GM12878 (cell line): Measurements from ENCODE around the gene LRP1B. TPM values are rescaled to one million over a fixed set of nuclear protein-coding genes. Genes with fewer than 3 reads are reported as not detected.

ENCODE experiments used
- ATAC-seq: fragments of 200-7000 bp; cut with Tn5 transposase; 3 replicates; pipeline ENCODE4 v1.9.1; 2020; ENCODE audit warnings: mild to moderate bottlenecking, moderate library complexity
- BruUV-seq: library from RNA; stranded (reverse); fragments of 400-500 nt; replicated peaks from 2 replicates; lab custom pipeline; 2021; lab: Mats Ljungman, UMichigan
- CTCF ChIA-PET: fragments of 300-600 bp; sonication (Branson Sonifier 250); formaldehyde crosslinking; extraction: SDS; loops from one replicate; lab custom pipeline; 2021; ENCODE audit warnings: inconsistent platforms; lab: Yijun Ruan, JAX
- POLR2A ChIA-PET: fragments of 350-600 bp; formaldehyde crosslinking; extraction: SDS; loops from one replicate; lab custom pipeline; 2021; ENCODE audit warnings: inconsistent platforms; lab: Charles Lee
- RAD21 ChIA-PET: fragments of 300-600 bp; sonication (Branson Sonifier 250); formaldehyde crosslinking; loops from one replicate; lab custom pipeline; 2023; ENCODE audit warnings: antibody characterized with exemption; ENCODE audit not compliant: unreplicated experiment; lab: Charles Lee
- SMC1A ChIA-PET: fragments of 300-600 bp; sonication (Branson Sonifier 250); formaldehyde crosslinking; loops from one replicate; lab custom pipeline; 2023; ENCODE audit not compliant: unreplicated experiment, uncharacterized antibody; lab: Charles Lee
- DNase-seq: peaks from one replicate; pipeline ENCODE4 v3.0.0-alpha.2; 2011; ENCODE audit warnings: low read depth, low spot score
- FAIRE-seq: peaks from 3 replicates; lab custom pipeline; 2011; peaks lifted over from hg19 to GRCh38; lab: Jason Lieb, UNC
- H2AFZ ChIP-seq: 2 replicates; pipeline ENCODE4 v1.6.0; 2011; ENCODE audit warnings: low read depth, low read length, control low read depth; ENCODE audit not compliant: control insufficient read depth
- H3K27ac ChIP-seq: 2 replicates; pipeline ENCODE4 v1.5.1; 2011; ENCODE audit warnings: control low read depth; ENCODE audit not compliant: control insufficient read depth, insufficient read depth
- H3K27me3 ChIP-seq, 2 experiments: replicated peaks in 1 of 2; 2 replicates each; pipeline versions ENCODE4 v1.6.0 to v1.6.1; 2011; ENCODE audit warnings: low read length in 1 of 2; ENCODE audit not compliant: control insufficient read depth in 2 of 2, insufficient read depth in 2 of 2
- H3K36me3 ChIP-seq, 2 experiments: 2 replicates each; pipeline ENCODE4 v1.5.1; 2011; ENCODE audit warnings: low read length in 1 of 2; ENCODE audit not compliant: control insufficient read depth in 2 of 2, insufficient read depth in 2 of 2
- H3K4me1 ChIP-seq: 2 replicates; pipeline ENCODE4 v1.6.1; 2011; ENCODE audit warnings: mild to moderate bottlenecking, low read length, moderate library complexity, mixed read lengths; ENCODE audit not compliant: control insufficient read depth, insufficient read depth
- H3K4me2 ChIP-seq: 2 replicates; pipeline ENCODE4 v1.6.0; 2011; ENCODE audit warnings: control low read depth; ENCODE audit not compliant: control insufficient read depth, insufficient read depth
- H3K4me3 ChIP-seq: fragments of 200-600 bp; sonication (generic); 2 replicates; pipeline ENCODE4 v1.5.1; 2016
- H3K79me2 ChIP-seq: 2 replicates; pipeline ENCODE4 v1.6.0; 2011; ENCODE audit warnings: low read length; ENCODE audit not compliant: control insufficient read depth, insufficient read depth
- H3K9ac ChIP-seq: 2 replicates; pipeline ENCODE4 v1.8.0; 2011; ENCODE audit warnings: low read length, control low read depth, mixed read lengths; ENCODE audit not compliant: control insufficient read depth, insufficient read depth
- H3K9me3 ChIP-seq: replicated peaks from 3 replicates; pipeline ENCODE4 v1.5.1; 2011; ENCODE audit warnings: mild to moderate bottlenecking, low read length; ENCODE audit not compliant: control insufficient read depth, insufficient read depth
- H4K20me1 ChIP-seq: 2 replicates; pipeline ENCODE4 v1.6.0; 2011; ENCODE audit not compliant: control insufficient read depth, insufficient read depth
- IKZF1 ChIP-seq: fragments of 450-650 bp; conservative IDR thresholded peaks from 2 replicates; pipeline ENCODE4 v1.6.1; 2017; ENCODE audit warnings: antibody characterized with exemption, mild to moderate bottlenecking
- SIX5 ChIP-seq: IDR thresholded peaks from 2 replicates; pipeline ENCODE4 v1.6.1; 2011; ENCODE audit warnings: mild to moderate bottlenecking, low read depth, low read length, moderate library complexity; ENCODE audit not compliant: severe bottlenecking
- TCF3 ChIP-seq: IDR thresholded peaks from 2 replicates; pipeline ENCODE4 v1.6.1; 2012; ENCODE audit warnings: low read depth, mild to moderate bottlenecking, low read length, borderline replicate concordance; ENCODE audit not compliant: insufficient read depth
- WGBS: methylation state at CpG from one replicate; pipeline ENCODE4 v1.1.6; 2016; ENCODE audit warnings: low lambda C conversion rate; ENCODE audit not compliant: insufficient replicate concordance, insufficient coverage; ENCODE audit errors: missing lambda C conversion rate; 5-methylcytosine and 5-hydroxymethylcytosine counted together
- in situ Hi-C: fragments of 300-500 bp; cut with MboI; formaldehyde crosslinking; loops from 9 replicates; pipeline ENCODE4 v1.14.3; 2018; ENCODE audit warnings: mixed read lengths
- intact Hi-C: fragments of 100-400 bp; cut with micrococcal nuclease; formaldehyde crosslinking; loops from one replicate; pipeline ENCODE4 v1.14.2; 2022; ENCODE audit not compliant: unreplicated experiment
- polyA plus RNA-seq, 11 experiments: library from polyadenylated mRNA; depleted of rRNA in 4 of 11; unstranded in 6 of 11; stranded (reverse) in 5 of 11; fragments of >200 nt; fragmentation: Nextera tagmentation in 4 of 11; fragmentation: Illumina TruSeq in 1 of 11; extraction: Ambion mirVana in 4 of 11; extraction: Trizol in 1 of 11; gene quantifications; 1 replicate in 1 of 11; 2 replicates in 10 of 11; pipeline versions ENCODE4 v1.2.1 to v1.2.3, GENCODE V29; 2011 to 2016; ENCODE audit warnings: inconsistent platforms in 2 of 11, missing spikeins in 2 of 11, low read depth in 1 of 11
- total RNA-seq, 4 experiments: library from RNA; depleted of rRNA in 3 of 4; stranded (reverse); fragments of >200 nt in 3 of 4; fragmentation: Illumina TruSeq in 1 of 4; extraction: Trizol in 1 of 4; gene quantifications; 2 replicates each; pipeline versions ENCODE4 v1.2.1 to v1.2.3, GENCODE V29; 2013 to 2021

LRP1B gene
- total and polyA plus RNA-seq, 10 of the 15 experiments (the other 5 are each of a cell fraction or from before 2014, with no cell fraction given), result under 0.01 to 0.06 (median 0.03) TPM; not detected in 5

DNA sequence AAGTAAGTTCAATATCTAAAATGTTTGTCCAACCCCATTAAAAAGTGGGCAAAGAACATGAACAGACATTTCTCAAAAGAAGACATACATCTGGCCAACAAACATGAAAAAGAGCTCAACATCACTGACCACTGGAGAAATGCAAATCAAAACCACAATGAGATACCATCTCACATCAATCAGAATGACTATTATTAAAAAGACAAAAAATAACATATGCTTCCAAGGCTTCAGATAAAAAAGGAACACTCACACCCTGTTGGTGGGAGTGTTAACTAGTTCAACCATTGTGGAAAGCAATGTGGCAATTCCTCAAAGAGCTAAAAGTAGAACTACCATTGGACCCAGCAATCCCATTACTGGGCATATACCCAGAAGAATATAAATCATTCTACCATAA, 931.1 kb downstream of the LRP1B start:
- Histone ChIP-seq H3K27me3 (no peaks in the 10 kb centered on the region), H3K4me3 (no peak overlapping the region), H2AFZ (no peak overlapping the region), H3K9ac (no peak overlapping the region), H4K20me1 (no peaks in the 10 kb centered on the region), H3K27ac (no peak overlapping the region), H3K9me3 (no peaks in the 10 kb centered on the region), H3K4me1 (no peaks in the 10 kb centered on the region), H3K36me3 (no peaks in the 10 kb centered on the region), H3K79me2 (no peaks in the 10 kb centered on the region), H3K4me2 (no peak overlapping the region)
- ATAC-seq, result no peak
- in situ Hi-C loops (no loop called here), intact Hi-C loops (no loop called here)
- DNase-seq, result no peak
- ChIA-PET POLR2A (no interaction called here), RAD21 (no interaction called here), SMC1A (interaction anchor here (0.9 kb wide), 1 partner anchor 35 kb away, joined by 3 read pairs; no protein-coding TSS in a partner anchor), CTCF (no interaction called here)
- FAIRE-seq, result no peak
- BruUV-seq, result no TSS peak
- no peak for TF ChIP-seq TCF3
- TF ChIP-seq IKZF1, result no peak

DNA sequence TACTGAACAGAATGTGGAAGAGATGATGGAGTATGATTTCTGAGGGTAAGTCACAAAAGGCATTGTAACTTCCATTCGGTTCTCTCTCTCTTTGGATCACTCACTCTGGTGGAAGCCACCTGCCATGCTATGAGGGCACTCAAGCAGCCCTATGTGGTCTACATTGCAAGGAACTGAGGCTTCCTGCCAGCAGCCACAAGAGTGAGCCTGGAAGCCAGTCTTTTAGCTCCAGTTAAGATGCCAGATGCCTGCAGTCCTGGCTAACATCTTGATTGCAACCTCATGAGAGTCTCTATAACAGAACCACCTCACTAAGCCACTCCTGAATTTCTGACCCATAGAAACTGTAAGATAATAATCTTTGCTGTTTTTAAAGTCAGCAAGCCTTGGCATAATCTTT, 935.7 kb downstream of the LRP1B start:
- Histone ChIP-seq H3K9me3 (no peaks in the 10 kb centered on the region), H3K4me2 (no peak overlapping the region), H3K36me3 (no peaks in the 10 kb centered on the region), H4K20me1 (no peaks in the 10 kb centered on the region), H3K79me2 (no peaks in the 10 kb centered on the region)
- POLR2A ChIA-PET, result no interaction called here
- FAIRE-seq, result no peak
- TF ChIP-seq SIX5, result no peak
- TF ChIP-seq, all 136 proteins: peak for 0
- in situ Hi-C loops, result no loop called here
- Histone ChIP-seq H2AFZ (no peak overlapping the region), H3K27me3 (no peaks in the 10 kb centered on the region), H3K27ac (no peak overlapping the region), H3K4me1 (no peaks in the 10 kb centered on the region), H3K4me3 (no peak overlapping the region), H3K9ac (no peak overlapping the region)
- RAD21 ChIA-PET, result no interaction called here
- intact Hi-C loops, result no loop called here
- BruUV-seq, result no TSS peak
- 0% methylated on average over 1 of the region's 1 CpG for WGBS
- ATAC-seq (no peak), DNase-seq (no peak)
- CTCF ChIA-PET, result no interaction called here
- SMC1A ChIA-PET, result interaction anchor here (0.7 kb wide), 1 partner anchor 52 kb away, joined by 3 read pairs; no protein-coding TSS in a partner anchor
